Measurements from ENCODE around the gene PRRT1. TPM values are rescaled to one million over a fixed set of nuclear protein-coding genes. Genes with fewer than 3 reads are reported as not detected.

PRRT1 gene
- total RNA-seq, 2 donors from 2014 or later: 0.72 to 0.90 TPM

GRCh38 chr6:32158052-32158451 lies 6.3 kb upstream of the PRRT1 start:
- DNase-seq: no peak
- H3K36me3 ChIP-seq: no peaks in the 10 kb centered on the region
- no peaks in the 10 kb centered on the region for H3K27me3 ChIP-seq
- H3K4me3 ChIP-seq: no peak overlapping the region
- no peaks in the 10 kb centered on the region for H3K9me3 ChIP-seq
- H3K27ac ChIP-seq: no peak overlapping the region
- peaks cover 4% of the 10 kb centered on the region for H3K4me1 ChIP-seq
- intact Hi-C loops (cut with DNase I): loop anchor here (5.0 kb wide), 1 partner anchor 41 kb away; no protein-coding TSS in a partner anchor
- no peak for TF ChIP-seq CTCF (IDR thresholded peaks at IDR 0.05)
- no peak overlapping the region for H3K9ac ChIP-seq (ENCODE audit: low read depth in 2 of 2, low read length in 2 of 2)

GRCh38 chr6:32156891-32157290 lies 5.2 kb upstream of the PRRT1 start:
- H3K27ac ChIP-seq: no peak overlapping the region
- intact Hi-C loops (cut with DNase I): loop anchor here (5.0 kb wide), 1 partner anchor 40 kb away; no protein-coding TSS in a partner anchor
- peaks cover 4% of the 10 kb centered on the region for H3K4me1 ChIP-seq
- H3K4me3 ChIP-seq: no peak overlapping the region
- no peak for TF ChIP-seq CTCF (IDR thresholded peaks at IDR 0.05)
- H3K36me3 ChIP-seq: no peaks in the 10 kb centered on the region
- no peak for DNase-seq
- H3K9me3 ChIP-seq: no peaks in the 10 kb centered on the region
- H3K9ac ChIP-seq (ENCODE audit: low read depth in 2 of 2, low read length in 2 of 2): no peak overlapping the region
- H3K27me3 ChIP-seq: no peaks in the 10 kb centered on the region

- Histone ChIP-seq H3K27ac (peak overlapping the region; percentile 68), H3K9ac (ENCODE audit: low read depth in 2 of 2, low read length in 2 of 2) (peak overlapping the region; percentile 68 to 98), H3K4me3 (peak overlapping the region; percentile 60), H3K9me3 (no peaks in the 10 kb centered on the region), H3K27me3 (no peaks in the 10 kb centered on the region), H3K36me3 (no peaks in the 10 kb centered on the region), H3K4me1 (peaks cover 4% of the 10 kb centered on the region)
- peak; percentile 44 for TF ChIP-seq CTCF (IDR thresholded peaks at IDR 0.05)
- intact Hi-C loops (cut with DNase I): loop anchor here (5.0 kb wide), 1 partner anchor 37 kb away; no protein-coding TSS in a partner anchor
- DNase-seq: peak; percentile 84
Measured at GRCh38 chr6:32154514-32155161, 2.9 kb upstream of the PRRT1 start.

GRCh38 chr6:32153564-32154513 lies 2.1 kb upstream of the PRRT1 start, which contains the start of gene PPT2:
Gene PPT2, plus strand, starts transcription at chr6:32154141. Its CDS starts 454 bp downstream, at chr6:32154595.
- intact Hi-C loops (cut with DNase I): no loop called here
- H3K36me3 ChIP-seq: no peaks in the 10 kb centered on the region
- no peak for TF ChIP-seq CTCF (IDR thresholded peaks at IDR 0.05)
- H3K9ac ChIP-seq (ENCODE audit: low read depth in 2 of 2, low read length in 2 of 2): peak within 1 kb of the TSS; percentile 68 to 98
- H3K4me1 ChIP-seq: peaks cover 4% of the 10 kb centered on the region
- peak within 1 kb of the TSS; percentile 60 for H3K4me3 ChIP-seq
- H3K9me3 ChIP-seq: no peaks in the 10 kb centered on the region
- no peaks in the 10 kb centered on the region for H3K27me3 ChIP-seq
- DNase-seq: peak; percentile 84
- H3K27ac ChIP-seq: peak within 1 kb of the TSS; percentile 68

GRCh38 chr6:32152769-32153563 lies 1.2 kb upstream of the PRRT1 start:
- H3K4me3 ChIP-seq: peak overlapping the region; percentile 60
- intact Hi-C loops (cut with DNase I): no loop called here
- no peak for TF ChIP-seq CTCF (IDR thresholded peaks at IDR 0.05)
- H3K36me3 ChIP-seq: no peaks in the 10 kb centered on the region
- H3K9ac ChIP-seq (ENCODE audit: low read depth in 2 of 2, low read length in 2 of 2): peak overlapping the region; percentile 68 to 98
- peak overlapping the region; percentile 68 for H3K27ac ChIP-seq
- DNase-seq: peak; percentile 46
- H3K9me3 ChIP-seq: no peaks in the 10 kb centered on the region
- H3K27me3 ChIP-seq: no peaks in the 10 kb centered on the region
- peaks cover 4% of the 10 kb centered on the region for H3K4me1 ChIP-seq

Data from colonic mucosa (tissue), 4 donors.